Neutrophil (primary cell): ENCODE data around the gene PDGFC.

ENCODE experiments used
- H3K27ac ChIP-seq: fragments of 200-600 bp; sonication (generic); 2 replicates; pipeline ENCODE4 v1.5.1; 2016; ENCODE audit warnings: mild to moderate bottlenecking, moderate library complexity
- H3K27me3 ChIP-seq: fragments of 200-600 bp; sonication (generic); 2 replicates; pipeline ENCODE4 v1.6.0; 2016; ENCODE audit warnings: mild to moderate bottlenecking
- H3K36me3 ChIP-seq: fragments of 200-600 bp; sonication (generic); 2 replicates; pipeline ENCODE4 v1.5.1; 2017
- H3K4me1 ChIP-seq, 2 experiments: fragments of 200-600 bp in 1 of 2; sonication (generic) in 1 of 2; 1 replicate in 1 of 2; 2 replicates in 1 of 2; pipeline versions ENCODE4 v1.5.1 to v1.6.1; 2013 to 2016; ENCODE audit warnings: low read depth in 1 of 2, low read length in 1 of 2, mild to moderate bottlenecking in 1 of 2, moderate library complexity in 1 of 2; ENCODE audit not compliant: control insufficient read depth in 1 of 2, insufficient read depth in 1 of 2
- H3K4me3 ChIP-seq, 2 experiments: fragments of 200-600 bp in 1 of 2; sonication (generic) in 1 of 2; 1 replicate in 1 of 2; 2 replicates in 1 of 2; pipeline ENCODE4 v1.5.1; 2013 to 2016; ENCODE audit warnings: low read depth in 1 of 2, low read length in 1 of 2, mild to moderate bottlenecking in 1 of 2, moderate library complexity in 1 of 2
- H3K9me3 ChIP-seq: fragments of 200-600 bp; sonication (generic); 2 replicates; pipeline ENCODE4 v1.5.1; 2016
- TF ChIP-seq, protein P1 (sequence below): fragments of 200-600 bp; sonication (generic); IDR thresholded peaks from 2 replicates; pipeline ENCODE4 v1.5.1; 2016; ENCODE audit warnings: antibody characterized with exemption

Gene PDGFC

GRCh38 chr4:156771171-156771837 is 200.3 kb downstream of the PDGFC start:
- no peaks in the 10 kb centered on the region for H3K36me3 ChIP-seq
- no peaks in the 10 kb centered on the region for H3K27me3 ChIP-seq
- no peaks in the 10 kb centered on the region for H3K9me3 ChIP-seq
- TF ChIP-seq, protein P1, sequence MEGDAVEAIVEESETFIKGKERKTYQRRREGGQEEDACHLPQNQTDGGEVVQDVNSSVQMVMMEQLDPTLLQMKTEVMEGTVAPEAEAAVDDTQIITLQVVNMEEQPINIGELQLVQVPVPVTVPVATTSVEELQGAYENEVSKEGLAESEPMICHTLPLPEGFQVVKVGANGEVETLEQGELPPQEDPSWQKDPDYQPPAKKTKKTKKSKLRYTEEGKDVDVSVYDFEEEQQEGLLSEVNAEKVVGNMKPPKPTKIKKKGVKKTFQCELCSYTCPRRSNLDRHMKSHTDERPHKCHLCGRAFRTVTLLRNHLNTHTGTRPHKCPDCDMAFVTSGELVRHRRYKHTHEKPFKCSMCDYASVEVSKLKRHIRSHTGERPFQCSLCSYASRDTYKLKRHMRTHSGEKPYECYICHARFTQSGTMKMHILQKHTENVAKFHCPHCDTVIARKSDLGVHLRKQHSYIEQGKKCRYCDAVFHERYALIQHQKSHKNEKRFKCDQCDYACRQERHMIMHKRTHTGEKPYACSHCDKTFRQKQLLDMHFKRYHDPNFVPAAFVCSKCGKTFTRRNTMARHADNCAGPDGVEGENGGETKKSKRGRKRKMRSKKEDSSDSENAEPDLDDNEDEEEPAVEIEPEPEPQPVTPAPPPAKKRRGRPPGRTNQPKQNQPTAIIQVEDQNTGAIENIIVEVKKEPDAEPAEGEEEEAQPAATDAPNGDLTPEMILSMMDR, result no peak
- no peak overlapping the region for H3K27ac ChIP-seq
- H3K4me1 ChIP-seq, result no peaks in the 10 kb centered on the region
- no peak overlapping the region for H3K4me3 ChIP-seq

GRCh38 chr4:156770140-156770539 is 201.5 kb downstream of the PDGFC start:
- Histone ChIP-seq H3K27me3 (no peaks in the 10 kb centered on the region), H3K36me3 (no peaks in the 10 kb centered on the region), H3K27ac (no peak overlapping the region), H3K4me3 (no peak overlapping the region), H3K4me1 (no peaks in the 10 kb centered on the region), H3K9me3 (no peaks in the 10 kb centered on the region)
- TF ChIP-seq, protein P1, result no peak

DNA sequence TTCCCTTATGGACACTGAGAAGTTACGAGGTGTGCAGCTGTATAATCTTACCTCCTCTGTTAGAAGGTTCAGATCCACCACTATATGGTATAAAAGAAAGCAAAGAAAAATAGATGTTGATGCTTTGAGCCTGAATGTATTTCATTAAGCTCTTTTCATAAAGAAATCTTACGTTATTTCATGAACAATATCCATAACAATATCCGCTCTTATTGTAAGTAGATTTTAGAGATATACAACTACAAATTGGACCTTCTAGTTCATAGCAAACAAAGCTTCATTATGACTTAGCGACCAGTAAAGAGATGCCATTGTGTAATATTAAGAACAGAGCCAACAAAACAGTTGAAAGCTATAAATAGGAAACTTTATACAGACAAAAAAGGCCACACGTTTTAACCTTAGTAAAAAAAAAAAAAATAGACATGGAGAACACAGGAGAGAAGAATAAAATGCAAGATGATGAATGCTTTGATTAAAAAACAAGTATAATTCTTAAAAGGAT is 203.6 kb downstream of the PDGFC start:
- no peaks in the 10 kb centered on the region for H3K9me3 ChIP-seq
- no peak overlapping the region for H3K27ac ChIP-seq
- TF ChIP-seq, protein P1, result no peak
- H3K4me3 ChIP-seq, result no peak overlapping the region
- no peaks in the 10 kb centered on the region for H3K36me3 ChIP-seq
- no peaks in the 10 kb centered on the region for H3K4me1 ChIP-seq
- H3K27me3 ChIP-seq, result no peaks in the 10 kb centered on the region

DNA sequence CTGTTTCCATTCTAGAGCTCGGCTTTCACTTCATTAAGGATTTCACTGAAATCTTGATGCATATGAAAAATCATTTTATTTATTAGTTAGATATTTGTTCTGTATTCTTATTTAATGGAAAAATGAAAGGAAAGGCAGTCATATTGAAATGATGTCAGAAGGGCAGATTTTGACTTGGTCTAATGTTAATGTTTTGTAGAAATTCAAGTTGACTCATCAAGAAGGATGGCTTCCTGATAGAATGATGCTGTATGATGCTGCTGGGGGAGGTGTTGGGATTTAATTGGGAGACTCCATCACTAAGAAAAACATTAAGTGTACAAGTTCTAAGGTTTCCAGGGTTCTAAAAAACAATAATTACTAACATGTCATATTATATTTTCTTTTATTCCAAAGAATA is 204.8 kb downstream of the PDGFC start:
- Histone ChIP-seq H3K36me3 (no peaks in the 10 kb centered on the region), H3K4me1 (no peaks in the 10 kb centered on the region), H3K27me3 (no peaks in the 10 kb centered on the region), H3K9me3 (no peaks in the 10 kb centered on the region), H3K4me3 (no peak overlapping the region), H3K27ac (no peak overlapping the region)
- TF ChIP-seq, protein P1, result no peak

DNA sequence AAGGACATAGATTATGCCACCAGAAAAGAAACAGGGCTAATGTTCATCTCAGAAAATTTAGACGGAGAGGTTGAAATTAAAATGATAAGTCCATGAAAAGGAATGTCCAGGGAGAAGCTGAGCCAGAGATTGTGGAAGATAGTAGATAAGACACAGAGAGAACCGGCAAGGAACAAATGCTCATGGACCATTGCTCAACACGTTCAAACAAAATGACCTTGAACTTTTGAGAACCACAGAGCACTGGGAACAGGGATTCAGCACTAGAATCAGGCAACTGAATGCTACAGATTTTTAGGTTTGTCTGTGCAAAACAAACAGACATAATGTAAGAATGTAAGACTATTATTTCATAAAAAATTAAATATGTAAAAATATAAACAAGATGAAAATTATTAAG is 206.3 kb downstream of the PDGFC start:
- H3K27me3 ChIP-seq, result no peaks in the 10 kb centered on the region
- no peaks in the 10 kb centered on the region for H3K36me3 ChIP-seq
- TF ChIP-seq, protein P1, result no peak
- no peaks in the 10 kb centered on the region for H3K9me3 ChIP-seq
- H3K4me1 ChIP-seq, result no peaks in the 10 kb centered on the region
- no peak overlapping the region for H3K27ac ChIP-seq
- H3K4me3 ChIP-seq, result no peak overlapping the region
